Measurements from ENCODE around the gene TRIM3.

DNA sequence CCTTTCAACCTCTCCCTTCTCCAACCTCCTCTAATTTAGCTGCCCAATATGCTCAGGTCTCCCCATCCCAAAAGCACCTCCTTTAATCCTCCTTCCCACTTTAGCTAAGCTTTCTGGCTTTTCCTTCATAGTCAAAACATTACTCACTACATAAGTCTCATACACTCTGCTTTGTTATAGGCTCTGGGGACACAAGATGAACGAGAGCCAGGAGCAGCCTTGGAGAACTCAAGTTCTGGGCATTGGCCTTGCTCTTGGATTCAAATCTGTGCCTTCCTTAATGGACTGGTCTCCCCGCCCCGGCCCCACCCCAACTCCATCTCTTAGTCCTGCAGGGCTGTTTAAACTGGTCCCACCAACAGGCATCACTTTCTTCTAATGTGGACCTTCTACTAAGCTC is 21.5 kb downstream of the TRIM3 start:
- TF ChIP-seq EZH2 (IDR thresholded peaks at IDR 0.05) (no peak), POLR2AphosphoS5 (IDR thresholded peaks at IDR 0.05; ENCODE audit: borderline replicate concordance, low read depth, low read length) (no peak)
